IMR-90 (cell line): ENCODE data around the gene NEK5. TPM values are rescaled to one million over a fixed set of nuclear protein-coding genes. Genes with fewer than 3 reads are reported as not detected.

Source experiments
- ATAC-seq: fragments of 200-7000 bp; cut with Tn5 transposase; 2 replicates; pipeline ENCODE4 v1.9.1; 2020; ENCODE audit warnings: low read depth, mild to moderate bottlenecking, moderate library complexity
- BruUV-seq: library from RNA; stranded (reverse); fragments of 400-500 nt; replicated peaks from 2 replicates; lab custom pipeline; 2021; lab: Mats Ljungman, UMichigan
- CTCF ChIA-PET: fragments of 300-600 bp; formaldehyde crosslinking; extraction: SDS; loops from one replicate; lab custom pipeline; 2021; ENCODE audit warnings: antibody characterized with exemption; lab: Yijun Ruan, JAX
- POLR2A ChIA-PET: fragments of 300-600 bp; sonication (Branson Sonifier 250); formaldehyde crosslinking; loops from one replicate; lab custom pipeline; 2022; ENCODE audit warnings: antibody characterized with exemption; ENCODE audit not compliant: unreplicated experiment; lab: Charles Lee
- DNase-seq: peaks from one replicate; pipeline ENCODE4 v3.0.0; 2013
- H2AFZ ChIP-seq: replicated peaks from 2 replicates; pipeline ENCODE3; 2013; ENCODE audit warnings: low read length, mild to moderate bottlenecking; ENCODE audit not compliant: poor library complexity
- H2AK5ac ChIP-seq: 2 replicates; pipeline ENCODE4 v1.6.1; 2013; ENCODE audit warnings: low read depth, low read length, inconsistent platforms
- H2AK9ac ChIP-seq: replicated peaks from 2 replicates; pipeline ENCODE3; 2013; ENCODE audit warnings: mild to moderate bottlenecking, low read depth, low read length, moderate library complexity; ENCODE audit not compliant: poor library complexity
- H2BK120ac ChIP-seq: 2 replicates; pipeline ENCODE4 v1.6.1; 2013; ENCODE audit warnings: low read depth, low read length, inconsistent platforms
- H2BK15ac ChIP-seq: 3 replicates; pipeline ENCODE4 v1.6.1; 2013; ENCODE audit warnings: low read depth, low read length, inconsistent platforms
- H2BK20ac ChIP-seq: 2 replicates; pipeline ENCODE4 v1.6.1; 2013; ENCODE audit warnings: low read depth, mild to moderate bottlenecking, inconsistent platforms, low read length, moderate library complexity
- H2BK5ac ChIP-seq: 2 replicates; pipeline ENCODE4 v1.6.1; 2013; ENCODE audit warnings: mild to moderate bottlenecking, low read depth, low read length, inconsistent platforms; ENCODE audit not compliant: poor library complexity, severe bottlenecking
- H3K14ac ChIP-seq: replicated peaks from 2 replicates; pipeline ENCODE4 v1.6.1; 2013; ENCODE audit warnings: low read depth, low read length, inconsistent platforms
- H3K18ac ChIP-seq: 2 replicates; pipeline ENCODE4 v1.6.1; 2013; ENCODE audit warnings: low read depth, low read length, control low read depth
- H3K23ac ChIP-seq: 2 replicates; pipeline ENCODE4 v1.6.1; 2013; ENCODE audit warnings: low read depth, low read length, inconsistent platforms
- H3K27ac ChIP-seq: 2 replicates; pipeline ENCODE4 v1.5.1; 2013; ENCODE audit warnings: mild to moderate bottlenecking, control low read depth, low read length; ENCODE audit not compliant: insufficient read depth
- H3K27me3 ChIP-seq: 2 replicates; pipeline ENCODE4 v1.6.1; 2013; ENCODE audit warnings: low read length; ENCODE audit not compliant: control insufficient read depth, insufficient read depth
- H3K36me3 ChIP-seq: 2 replicates; pipeline ENCODE4 v1.6.1; 2013; ENCODE audit warnings: low read length, mixed read lengths; ENCODE audit not compliant: control insufficient read depth, insufficient read depth
- H3K4ac ChIP-seq: 2 replicates; pipeline ENCODE4 v1.6.1; 2013; ENCODE audit warnings: low read depth, low read length, inconsistent platforms
- H3K4me1 ChIP-seq: 2 replicates; pipeline ENCODE4 v1.6.1; 2013; ENCODE audit warnings: low read length, mixed read lengths; ENCODE audit not compliant: control insufficient read depth, insufficient read depth
- H3K4me2 ChIP-seq: 2 replicates; pipeline ENCODE4 v1.6.1; 2013; ENCODE audit warnings: low read depth, mild to moderate bottlenecking, control low read depth, low read length, moderate library complexity
- H3K4me3 ChIP-seq: 2 replicates; pipeline ENCODE4 v1.5.1; 2013; ENCODE audit warnings: low read depth, mild to moderate bottlenecking, control low read depth, low read length, moderate library complexity; ENCODE audit not compliant: insufficient read depth
- H3K56ac ChIP-seq: 2 replicates; pipeline ENCODE4 v1.6.1; 2013; ENCODE audit warnings: low read length, inconsistent platforms; ENCODE audit not compliant: insufficient read depth; ENCODE audit errors: extremely low read depth
- H3K79me1 ChIP-seq, 2 experiments: 2 replicates each; pipeline ENCODE4 v1.6.1; 2013; ENCODE audit warnings: low read length in 2 of 2, inconsistent platforms in 1 of 2, low read depth in 1 of 2
- H3K9ac ChIP-seq: 2 replicates; pipeline ENCODE4 v1.6.1; 2013; ENCODE audit warnings: low read depth, low read length, control low read depth
- H3K9me1 ChIP-seq: 2 replicates; pipeline ENCODE4 v1.6.1; 2013; ENCODE audit warnings: low read length, inconsistent platforms; ENCODE audit not compliant: insufficient read depth
- H3K9me3 ChIP-seq: 2 replicates; pipeline ENCODE4 v1.6.1; 2013; ENCODE audit warnings: low read length; ENCODE audit not compliant: control insufficient read depth, insufficient read depth
- H4K20me1 ChIP-seq: 2 replicates; pipeline ENCODE4 v1.6.1; 2013; ENCODE audit warnings: low read length, inconsistent platforms; ENCODE audit not compliant: insufficient read depth
- H4K5ac ChIP-seq: 2 replicates; pipeline ENCODE4 v1.6.1; 2013; ENCODE audit warnings: mild to moderate bottlenecking, low read depth, low read length, control low read depth
- H4K8ac ChIP-seq, 2 experiments: 2 replicates each; pipeline ENCODE4 v1.6.1; 2013; ENCODE audit warnings: low read depth in 2 of 2, low read length in 2 of 2, control low read depth in 1 of 2, inconsistent platforms in 1 of 2
- H4K91ac ChIP-seq: 2 replicates; pipeline ENCODE4 v1.6.1; 2013; ENCODE audit warnings: low read depth, low read length, inconsistent platforms; ENCODE audit not compliant: insufficient read depth
- ELK1 ChIP-seq: fragments of 150-350 bp; IDR thresholded peaks from 2 replicates; pipeline ENCODE4 v1.6.1; 2016; ENCODE audit warnings: low read depth, mild to moderate bottlenecking, low read length, moderate library complexity, borderline replicate concordance
- MAFK ChIP-seq: IDR thresholded peaks from 2 replicates; pipeline ENCODE4 v1.6.1; 2012; ENCODE audit warnings: low read depth, low read length, improper control_type of control experiment
- RAD21 ChIP-seq: IDR thresholded peaks from 2 replicates; pipeline ENCODE4 v1.6.1; 2012; ENCODE audit warnings: low read length, improper control_type of control experiment
- WGBS, 2 experiments: methylation state at CpG; one replicate each; pipeline versions ENCODE4 v1.1.5 to v1.1.7; 2013; ENCODE audit warnings: missing lambda C conversion rate in 2 of 2; ENCODE audit not compliant: insufficient read length in 1 of 2; ENCODE audit errors: extremely low coverage in 2 of 2; 5-methylcytosine and 5-hydroxymethylcytosine counted together
- dilution Hi-C: fragments of 300-500 bp; cut with HindIII; formaldehyde crosslinking; loops from one replicate; pipeline ENCODE4 v1.14.3; 2018; ENCODE audit warnings: low sequenced_read_pairs; ENCODE audit not compliant: unreplicated experiment
- in situ Hi-C: fragments of 300-500 bp; cut with MboI; formaldehyde crosslinking; loops from 3 replicates; pipeline ENCODE4 v1.14.3; 2019; ENCODE audit warnings: low sequenced_read_pairs, inconsistent platforms, mixed read lengths
- intact Hi-C: fragments of 100-400 bp; cut with micrococcal nuclease; formaldehyde crosslinking; loops from 2 replicates; pipeline ENCODE4 v1.10.0; 2022
- polyA plus RNA-seq, 3 experiments: library from polyadenylated mRNA; depleted of rRNA; stranded (reverse); fragments of >200 nt; gene quantifications; 2 replicates each; pipeline ENCODE4 v1.2.3, GENCODE V29; 2012; ENCODE audit warnings: low replicate concordance in 1 of 3
- total RNA-seq: library from RNA; depleted of rRNA; stranded (reverse); fragments of >200 nt; gene quantifications from 2 replicates; pipeline ENCODE4 v1.2.3, GENCODE V29; 2012

NEK5 gene
- total and polyA plus RNA-seq, 2 of the 4 experiments (the other 2 are of a cell fraction), result not detected

DNA sequence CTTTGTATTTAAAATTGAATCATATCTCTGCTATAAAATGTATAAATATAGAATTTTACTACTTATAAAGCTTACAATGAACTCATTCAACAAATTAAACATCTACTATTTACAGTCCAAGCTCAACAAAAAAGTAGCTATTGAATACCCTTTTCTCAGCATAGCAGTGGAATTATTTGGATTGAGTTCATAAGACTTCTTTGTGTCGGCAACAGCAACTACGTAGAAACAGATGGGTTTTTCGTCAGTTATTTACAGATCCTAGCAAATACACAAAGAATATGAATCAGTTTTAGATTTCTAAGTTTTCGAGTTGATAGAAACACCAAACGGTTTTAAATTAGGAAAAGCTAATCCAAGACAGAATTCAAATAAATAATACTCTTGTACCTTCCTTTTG is 41.0 kb upstream of the NEK5 start:
- Histone ChIP-seq H2BK5ac (no peak overlapping the region), H4K91ac (no peak overlapping the region), H3K27me3 (no peaks in the 10 kb centered on the region), H4K8ac (no peak overlapping the region), H3K4me1 (no peaks in the 10 kb centered on the region), H3K56ac (no peak overlapping the region), H4K5ac (no peak overlapping the region), H3K9me3 (no peaks in the 10 kb centered on the region), H2AK5ac (no peak overlapping the region), H2BK15ac (no peak overlapping the region), H3K79me1 (no peaks in the 10 kb centered on the region), H2AK9ac (no peak overlapping the region), H3K14ac (no peak overlapping the region), H3K23ac (no peak overlapping the region), H2BK20ac (no peak overlapping the region), H3K18ac (no peak overlapping the region), H3K9me1 (no peaks in the 10 kb centered on the region), H3K36me3 (peaks cover 21% of the 10 kb centered on the region), H2AFZ (no peak overlapping the region), H3K4me3 (no peak overlapping the region), H3K9ac (no peak overlapping the region), H4K20me1 (no peaks in the 10 kb centered on the region), H3K27ac (no peak overlapping the region), H3K4me2 (no peak overlapping the region), H2BK120ac (no peak overlapping the region), H3K4ac (no peak overlapping the region)
- POLR2A ChIA-PET, result no interaction called here
- TF ChIP-seq MAFK (no peak), ELK1 (no peak), RAD21 (no peak)
- BruUV-seq, result no TSS peak
- dilution Hi-C loops, result no loop called here
- ATAC-seq, result no peak
- intact Hi-C loops, result no loop called here
- 100% methylated on average over 1 of the region's 5 CpGs; no CpG with 5 or more reads in 1 of the 2 experiments for WGBS, 2 experiments
- in situ Hi-C loops, result no loop called here
- CTCF ChIA-PET, result no interaction called here
- DNase-seq, result no peak
